Loucy (cell line): ENCODE data around the gene MIB1.

Experiments
- H2AFZ ChIP-seq: fragments of 200-600 bp; sonication (generic); 2 replicates; pipeline ENCODE4 v1.6.0; 2016; ENCODE audit warnings: antibody characterized with exemption, mild to moderate bottlenecking, low read length, moderate library complexity
- H3F3A ChIP-seq: fragments of 200-600 bp; 2 replicates; pipeline ENCODE4 v1.6.0; 2016; ENCODE audit warnings: antibody characterized with exemption, low read depth, mild to moderate bottlenecking
- H3K27me3 ChIP-seq: fragments of 200-600 bp; sonication (generic); 2 replicates; pipeline ENCODE4 v1.6.1; 2014; ENCODE audit warnings: low read length, mild to moderate bottlenecking; ENCODE audit not compliant: insufficient read depth, poor library complexity, severe bottlenecking
- H3K36me3 ChIP-seq: fragments of 200-600 bp; sonication (generic); 2 replicates; pipeline ENCODE4 v1.6.1; 2016; ENCODE audit warnings: low read length; ENCODE audit not compliant: insufficient read depth
- H3K4me1 ChIP-seq: fragments of 200-600 bp; sonication (generic); 2 replicates; pipeline ENCODE4 v1.5.1; 2014; ENCODE audit warnings: low read length, mild to moderate bottlenecking; ENCODE audit not compliant: insufficient read depth, poor library complexity, severe bottlenecking
- H3K4me2 ChIP-seq: fragments of 200-600 bp; sonication (generic); 2 replicates; pipeline ENCODE4 v1.6.0; 2014; ENCODE audit warnings: antibody characterized with exemption, low read length, low read depth, mild to moderate bottlenecking; ENCODE audit not compliant: poor library complexity, severe bottlenecking
- H3K4me3 ChIP-seq: fragments of 200-600 bp; sonication (generic); 2 replicates; pipeline ENCODE4 v1.5.1; 2014; ENCODE audit warnings: low read length, mild to moderate bottlenecking, mixed read lengths; ENCODE audit not compliant: poor library complexity, severe bottlenecking
- H3K79me2 ChIP-seq: fragments of 200-600 bp; sonication (generic); 2 replicates; pipeline ENCODE4 v1.6.1; 2014; ENCODE audit warnings: low read length; ENCODE audit not compliant: insufficient read depth
- H3K9ac ChIP-seq: fragments of 200-600 bp; sonication (generic); 2 replicates; pipeline ENCODE4 v1.6.0; 2014; ENCODE audit warnings: mild to moderate bottlenecking, low read depth, low read length, moderate library complexity; ENCODE audit not compliant: poor library complexity, severe bottlenecking
- H3K9me2 ChIP-seq: fragments of 200-600 bp; sonication (generic); replicated peaks from 2 replicates; pipeline ENCODE4 v1.6.1; 2016; ENCODE audit warnings: low read depth, low read length, mixed read lengths
- H3K9me3 ChIP-seq: fragments of 200-600 bp; sonication (generic); 2 replicates; pipeline ENCODE4 v1.6.1; 2014; ENCODE audit warnings: mild to moderate bottlenecking, antibody characterized with exemption, low read length, low read depth; ENCODE audit not compliant: insufficient read depth
- H4K20me1 ChIP-seq: fragments of 200-600 bp; sonication (generic); 2 replicates; pipeline ENCODE4 v1.6.0; 2014; ENCODE audit warnings: antibody characterized with exemption, low read length, mild to moderate bottlenecking; ENCODE audit not compliant: insufficient read depth, poor library complexity, severe bottlenecking
- EZH2phosphoT487 ChIP-seq: fragments of 200-600 bp; IDR thresholded peaks from 2 replicates; pipeline ENCODE4 v1.6.1; 2018; ENCODE audit warnings: antibody characterized with exemption, mild to moderate bottlenecking, moderate library complexity, borderline replicate concordance
- TF ChIP-seq, protein P1 (sequence below): fragments of 200-600 bp; sonication (generic); conservative IDR thresholded peaks from 2 replicates; pipeline ENCODE4 v1.5.1; 2014; ENCODE audit warnings: mild to moderate bottlenecking, antibody characterized with exemption, low read length

MIB1 gene

DNA sequence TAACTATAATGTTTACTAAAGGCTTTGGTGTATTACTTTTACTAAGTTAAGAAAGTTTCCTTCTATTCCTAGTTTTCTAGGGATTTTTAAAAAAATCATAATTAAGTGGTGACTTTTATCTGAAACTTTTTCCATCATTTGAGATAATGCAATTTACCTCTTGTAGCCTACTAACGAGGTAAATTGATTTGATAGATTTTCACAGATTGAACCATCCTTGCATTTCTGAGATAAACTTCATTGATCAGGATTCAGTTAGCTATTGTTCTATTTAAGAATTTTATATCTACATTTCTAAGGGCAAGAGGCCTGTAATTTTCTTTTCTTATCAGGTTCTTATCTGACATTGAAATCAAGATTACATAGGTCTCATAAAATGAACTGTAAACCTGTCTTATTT, 178.1 kb downstream of the MIB1 start:
- Histone ChIP-seq H2AFZ (no peak overlapping the region), H3K9ac (no peak overlapping the region), H3K27me3 (no peaks in the 10 kb centered on the region), H3K4me3 (no peak overlapping the region), H3K4me1 (no peaks in the 10 kb centered on the region), H3K79me2 (no peaks in the 10 kb centered on the region), H3F3A (no peaks in the 10 kb centered on the region), H3K9me2 (no peaks in the 10 kb centered on the region), H3K36me3 (no peaks in the 10 kb centered on the region), H4K20me1 (no peaks in the 10 kb centered on the region), H3K9me3 (0 out of 2 replicates have a peak, but pooled peaks cover 7% of the 10 kb centered on the region), H3K4me2 (no peak overlapping the region)
- no peak for TF ChIP-seq EZH2phosphoT487
- TF ChIP-seq, protein P1, sequence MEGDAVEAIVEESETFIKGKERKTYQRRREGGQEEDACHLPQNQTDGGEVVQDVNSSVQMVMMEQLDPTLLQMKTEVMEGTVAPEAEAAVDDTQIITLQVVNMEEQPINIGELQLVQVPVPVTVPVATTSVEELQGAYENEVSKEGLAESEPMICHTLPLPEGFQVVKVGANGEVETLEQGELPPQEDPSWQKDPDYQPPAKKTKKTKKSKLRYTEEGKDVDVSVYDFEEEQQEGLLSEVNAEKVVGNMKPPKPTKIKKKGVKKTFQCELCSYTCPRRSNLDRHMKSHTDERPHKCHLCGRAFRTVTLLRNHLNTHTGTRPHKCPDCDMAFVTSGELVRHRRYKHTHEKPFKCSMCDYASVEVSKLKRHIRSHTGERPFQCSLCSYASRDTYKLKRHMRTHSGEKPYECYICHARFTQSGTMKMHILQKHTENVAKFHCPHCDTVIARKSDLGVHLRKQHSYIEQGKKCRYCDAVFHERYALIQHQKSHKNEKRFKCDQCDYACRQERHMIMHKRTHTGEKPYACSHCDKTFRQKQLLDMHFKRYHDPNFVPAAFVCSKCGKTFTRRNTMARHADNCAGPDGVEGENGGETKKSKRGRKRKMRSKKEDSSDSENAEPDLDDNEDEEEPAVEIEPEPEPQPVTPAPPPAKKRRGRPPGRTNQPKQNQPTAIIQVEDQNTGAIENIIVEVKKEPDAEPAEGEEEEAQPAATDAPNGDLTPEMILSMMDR = no peak
